Thoracic aorta (tissue), 2 donors: ENCODE data around the gene CDKAL1. TPM values are rescaled to one million over a fixed set of nuclear protein-coding genes. Genes with fewer than 3 reads are reported as not detected.

Source experiments
- ATAC-seq: fragments of 150-250 bp; one replicate; pipeline ENCODE4 v1.8.0; 2017; ENCODE audit warnings: low read depth; ENCODE audit not compliant: insufficient number of reproducible peaks, low FRiP score
- DNase-seq: peaks from one replicate; pipeline ENCODE4 v3.0.0-alpha.2; 2020; ENCODE audit warnings: low spot score
- H3K27ac ChIP-seq, 2 donors: fragments of 200-600 bp; sonication (generic); 1 replicate in 1 of 2; 2 replicates in 1 of 2; pipeline ENCODE4 v1.5.1; 2016; ENCODE audit warnings: mild to moderate bottlenecking in 2 of 2, moderate library complexity in 2 of 2
- H3K27me3 ChIP-seq: fragments of 200-600 bp; sonication (generic); replicated peaks from 2 replicates; pipeline ENCODE4 v1.6.0; 2016; ENCODE audit warnings: mild to moderate bottlenecking; ENCODE audit not compliant: insufficient read depth
- H3K36me3 ChIP-seq: fragments of 200-600 bp; sonication (generic); one replicate; pipeline ENCODE4 v1.5.1; 2016
- H3K4me1 ChIP-seq, 2 donors: fragments of 200-600 bp; sonication (generic); 1 replicate in 1 of 2; 2 replicates in 1 of 2; pipeline versions ENCODE4 v1.5.1 to v1.6.0; 2016; ENCODE audit warnings: low read depth in 2 of 2, mild to moderate bottlenecking in 1 of 2; ENCODE audit not compliant: control insufficient read depth in 1 of 2
- H3K4me3 ChIP-seq: fragments of 200-600 bp; sonication (generic); 2 replicates; pipeline ENCODE4 v1.5.1; 2016; ENCODE audit warnings: mild to moderate bottlenecking
- H3K9me3 ChIP-seq: fragments of 200-600 bp; sonication (generic); 2 replicates; pipeline ENCODE4 v1.5.1; 2016
- total RNA-seq, 2 donors: library from RNA; depleted of rRNA; stranded (reverse); fragments of >200 nt; gene quantifications; one replicate each; pipeline versions ENCODE4 v1.1.0 to v1.2.3, GENCODE V29; 2016
- TF ChIP-seq, protein P1 (sequence below): fragments of 200-600 bp; sonication (generic); IDR thresholded peaks from one replicate; pipeline ENCODE4 v1.5.1; 2019; ENCODE audit warnings: antibody characterized with exemption

CDKAL1 gene
- total RNA-seq, 2 donors from 2014 or later, result 8.5 to 14.6 TPM

DNA sequence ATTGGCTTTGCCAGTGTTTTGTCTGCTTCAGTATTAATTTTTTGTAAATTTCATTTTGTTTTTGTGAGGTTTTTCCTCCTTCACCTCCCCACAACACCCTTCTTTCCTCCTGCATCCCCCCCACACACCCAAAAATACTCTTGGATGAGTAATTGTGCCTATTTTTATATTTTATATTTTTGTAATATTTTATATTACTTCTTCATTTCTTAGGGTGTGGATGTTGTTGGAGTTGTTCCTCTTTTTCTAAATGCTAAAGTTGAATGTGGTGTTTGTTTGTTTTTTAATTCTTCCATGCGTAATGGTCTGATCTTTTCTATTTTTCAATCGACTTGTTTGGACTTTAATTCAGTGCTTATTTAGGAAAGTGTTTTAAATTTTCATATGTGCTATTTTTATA lies 638.8 kb downstream of the CDKAL1 start:
- Histone ChIP-seq H3K27me3 (no peaks in the 10 kb centered on the region), H3K9me3 (no peaks in the 10 kb centered on the region), H3K27ac (no peak overlapping the region), H3K4me1 (no peaks in the 10 kb centered on the region), H3K4me3 (no peak overlapping the region), H3K36me3 (no peaks in the 10 kb centered on the region)
- TF ChIP-seq, protein P1, sequence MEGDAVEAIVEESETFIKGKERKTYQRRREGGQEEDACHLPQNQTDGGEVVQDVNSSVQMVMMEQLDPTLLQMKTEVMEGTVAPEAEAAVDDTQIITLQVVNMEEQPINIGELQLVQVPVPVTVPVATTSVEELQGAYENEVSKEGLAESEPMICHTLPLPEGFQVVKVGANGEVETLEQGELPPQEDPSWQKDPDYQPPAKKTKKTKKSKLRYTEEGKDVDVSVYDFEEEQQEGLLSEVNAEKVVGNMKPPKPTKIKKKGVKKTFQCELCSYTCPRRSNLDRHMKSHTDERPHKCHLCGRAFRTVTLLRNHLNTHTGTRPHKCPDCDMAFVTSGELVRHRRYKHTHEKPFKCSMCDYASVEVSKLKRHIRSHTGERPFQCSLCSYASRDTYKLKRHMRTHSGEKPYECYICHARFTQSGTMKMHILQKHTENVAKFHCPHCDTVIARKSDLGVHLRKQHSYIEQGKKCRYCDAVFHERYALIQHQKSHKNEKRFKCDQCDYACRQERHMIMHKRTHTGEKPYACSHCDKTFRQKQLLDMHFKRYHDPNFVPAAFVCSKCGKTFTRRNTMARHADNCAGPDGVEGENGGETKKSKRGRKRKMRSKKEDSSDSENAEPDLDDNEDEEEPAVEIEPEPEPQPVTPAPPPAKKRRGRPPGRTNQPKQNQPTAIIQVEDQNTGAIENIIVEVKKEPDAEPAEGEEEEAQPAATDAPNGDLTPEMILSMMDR, result no peak
- DNase-seq, result no peak
- no peak for ATAC-seq

DNA sequence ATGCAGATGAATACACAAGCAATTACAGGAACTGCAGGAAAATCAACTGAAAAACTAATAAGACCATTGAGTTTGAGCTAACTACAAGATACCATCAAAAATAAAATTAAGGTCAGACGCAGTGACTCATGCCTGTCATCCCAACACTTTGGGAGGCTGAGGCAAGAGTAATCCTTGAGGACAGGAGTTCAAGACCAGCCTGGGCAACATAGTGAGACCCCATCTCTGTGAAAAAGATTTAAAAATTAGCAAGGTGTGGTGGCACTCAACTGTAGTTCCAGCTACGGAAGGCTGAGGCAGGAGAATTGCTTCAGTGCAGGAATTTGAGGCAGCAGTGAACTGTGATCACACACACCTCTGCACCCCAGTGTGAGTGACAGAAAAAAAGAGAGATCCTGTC lies 639.4 kb downstream of the CDKAL1 start:
- Histone ChIP-seq H3K36me3 (no peaks in the 10 kb centered on the region), H3K27ac (no peak overlapping the region), H3K27me3 (no peaks in the 10 kb centered on the region), H3K9me3 (no peaks in the 10 kb centered on the region), H3K4me3 (no peak overlapping the region), H3K4me1 (no peaks in the 10 kb centered on the region)
- TF ChIP-seq, protein P1, result no peak
- no peak for DNase-seq
- no peak for ATAC-seq

- H3K4me1 ChIP-seq, result no peaks in the 10 kb centered on the region
- H3K9me3 ChIP-seq, result no peaks in the 10 kb centered on the region
- no peaks in the 10 kb centered on the region for H3K27me3 ChIP-seq
- ATAC-seq (no peak), DNase-seq (no peak)
- TF ChIP-seq, protein P1, result no peak
- no peak overlapping the region for H3K27ac ChIP-seq
- no peak overlapping the region for H3K4me3 ChIP-seq
- H3K36me3 ChIP-seq, result no peaks in the 10 kb centered on the region
These were observed 641.9 kb downstream of the CDKAL1 start for GRCh38 chr6:21176197-21176596.

- Histone ChIP-seq H3K9me3 (no peaks in the 10 kb centered on the region), H3K27ac (no peak overlapping the region), H3K27me3 (no peaks in the 10 kb centered on the region), H3K4me1 (peaks cover 0 to 5% of the 10 kb centered on the region in 2 donors), H3K4me3 (no peak overlapping the region), H3K36me3 (no peaks in the 10 kb centered on the region)
- ATAC-seq (no peak), DNase-seq (no peak)
- TF ChIP-seq, protein P1, result no peak
These were observed 645.9 kb downstream of the CDKAL1 start for GRCh38 chr6:21180155-21180554.

DNA sequence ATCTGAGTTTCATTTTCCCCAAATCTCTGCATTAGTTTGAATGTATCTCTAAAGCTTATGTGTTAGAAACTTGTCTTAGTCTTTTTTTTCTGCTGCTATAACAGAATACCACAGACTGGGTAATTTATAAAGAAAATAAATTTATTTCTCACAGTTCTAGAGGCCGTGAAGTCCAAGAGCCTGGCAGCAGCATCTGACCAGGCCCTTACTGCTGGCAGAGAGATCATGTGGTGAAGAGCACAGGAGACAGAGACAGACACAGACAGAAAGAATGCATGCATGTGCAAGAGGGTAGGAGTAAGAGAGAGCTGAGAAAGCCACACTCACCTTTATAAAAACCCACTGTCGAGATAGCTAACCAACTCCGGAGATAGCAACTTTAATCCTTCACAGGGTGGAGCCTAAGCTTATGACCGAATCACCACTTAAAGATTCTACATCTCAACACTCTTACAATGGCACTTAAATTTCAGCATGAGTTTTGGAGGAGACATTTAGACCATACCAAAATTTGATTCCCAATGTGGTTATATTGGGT lies 646.6 kb downstream of the CDKAL1 start:
- TF ChIP-seq, protein P1, result no peak
- no peak overlapping the region for H3K4me3 ChIP-seq
- no peak for ATAC-seq

More for the DNA sequence above, 646.6 kb downstream of the CDKAL1 start:
- no peak for DNase-seq
- peaks cover 0 to 9% of the 10 kb centered on the region in 2 donors for H3K4me1 ChIP-seq
- H3K9me3 ChIP-seq, result no peaks in the 10 kb centered on the region
- no peaks in the 10 kb centered on the region for H3K36me3 ChIP-seq
- no peaks in the 10 kb centered on the region for H3K27me3 ChIP-seq
- no peak overlapping the region for H3K27ac ChIP-seq
